ENCODE data around the gene RBBP9.
A peak's percentile ranks its signal among the peaks of the same experiment; 100 is the strongest.

RBBP9 gene

GRCh38 chr20:18466894-18467730 lies 29.9 kb downstream of the RBBP9 start, which contains the start of the genes DZANK1 and POLR3F:
Gene DZANK1 (minus strand): TSS chr20:18467030. CDS start chr20:18465358, 1,672 bp downstream.
Gene POLR3F (plus strand): TSS chr20:18467390. CDS start chr20:18467507, 117 bp downstream.
- TF ChIP-seq POLR2A (IDR thresholded peaks at IDR 0.05; ENCODE audit: low read depth, low read length): peak; percentile 68
- FAIRE-seq (peak; percentile 80), DNase-seq (ENCODE audit: insufficient read length, low spot score) (peak; percentile 94)

GRCh38 chr20:18466574-18466893 lies 30.5 kb downstream of the RBBP9 start:
- TF ChIP-seq POLR2A (IDR thresholded peaks at IDR 0.05; ENCODE audit: low read depth, low read length): peak; percentile 74
- FAIRE-seq: no peak
- DNase-seq (ENCODE audit: insufficient read length, low spot score): peak; percentile 60

- no peak for TF ChIP-seq POLR2A (IDR thresholded peaks at IDR 0.05; ENCODE audit: low read depth, low read length)
- FAIRE-seq: no peak
- no peak for DNase-seq (ENCODE audit: insufficient read length, low spot score)
These were observed 31.4 kb downstream of the RBBP9 start for GRCh38 chr20:18465536-18466200.

- DNase-seq (ENCODE audit: insufficient read length, low spot score): no peak
- TF ChIP-seq POLR2A (IDR thresholded peaks at IDR 0.05; ENCODE audit: low read depth, low read length): no peak
- no peak for FAIRE-seq
These were observed 40.4 kb downstream of the RBBP9 start for GRCh38 chr20:18456600-18456999.

GRCh38 chr20:18443886-18444285 lies 53.1 kb downstream of the RBBP9 start:
- DNase-seq (ENCODE audit: insufficient read length, low spot score) (no peak), FAIRE-seq (no peak)

GRCh38 chr20:18440403-18440802 lies 56.6 kb downstream of the RBBP9 start:
- no peak for TF ChIP-seq POLR2A (IDR thresholded peaks at IDR 0.05; ENCODE audit: low read depth, low read length)
- no peak for FAIRE-seq

More at GRCh38 chr20:18443886-18444285, 53.1 kb downstream of the RBBP9 start:
- TF ChIP-seq POLR2A (IDR thresholded peaks at IDR 0.05; ENCODE audit: low read depth, low read length): no peak

GRCh38 chr20:18436847-18437246 lies 60.2 kb downstream of the RBBP9 start:
- no peak for TF ChIP-seq POLR2A (IDR thresholded peaks at IDR 0.05; ENCODE audit: low read depth, low read length)
- DNase-seq (ENCODE audit: insufficient read length, low spot score) (no peak), FAIRE-seq (no peak)

More at GRCh38 chr20:18440403-18440802, 56.6 kb downstream of the RBBP9 start:
- no peak for DNase-seq (ENCODE audit: insufficient read length, low spot score)
